HG02759 (cell line): ENCODE data around the gene SIVA1.
A peak's percentile ranks its signal among the peaks of the same experiment; 100 is the strongest.
"Not testable (repeated sequence)": the region's sequence is repeated elsewhere in the genome, so short reads cannot be mapped to it uniquely, and the experiment has no call there.

Source experiments
- ATAC-seq: cut with Tn5 transposase; IDR thresholded peaks from one replicate; pipeline ENCODE4 v1.9.1; 2021; ENCODE audit warnings: mild to moderate bottlenecking, moderate library complexity; ENCODE audit not compliant: unreplicated experiment

The SIVA1 gene

DNA sequence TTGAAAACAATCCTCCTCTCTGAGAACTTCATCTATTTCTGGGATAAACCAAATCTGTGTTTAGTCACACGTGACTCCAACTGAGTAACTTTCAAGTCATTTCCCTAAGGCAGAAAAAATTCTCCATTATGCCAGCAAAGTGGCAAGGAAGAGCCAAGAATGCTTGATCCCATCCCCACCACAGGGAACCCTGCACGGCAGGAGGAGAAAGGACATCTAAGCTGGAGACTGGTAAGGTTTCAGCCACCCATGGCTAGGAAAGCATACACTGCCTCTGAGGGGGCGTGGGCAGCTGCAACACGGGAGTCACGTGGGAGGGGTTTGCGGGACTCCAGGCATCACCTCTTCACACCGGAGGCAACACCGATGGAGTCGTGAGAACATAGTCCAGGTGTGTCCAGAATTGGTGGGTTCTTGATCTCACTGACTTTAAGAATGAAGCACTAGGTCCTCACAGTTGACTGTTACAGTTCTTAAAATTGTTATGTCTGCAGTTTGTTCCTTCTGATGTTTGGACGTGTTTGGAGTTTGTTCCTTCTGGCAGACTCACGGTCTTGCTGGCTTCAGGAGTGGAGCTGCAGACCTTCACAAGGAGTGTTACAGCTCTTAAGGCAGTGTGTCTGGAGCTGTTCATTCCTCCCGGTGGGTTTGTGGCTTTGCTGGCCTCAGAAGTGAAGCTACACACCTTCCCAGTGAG is 2.7 kb upstream of the SIVA1 start:
- ATAC-seq: no peak

- ATAC-seq: not testable (repeated sequence)
Observed at GRCh38 chr14:104750753-104751057, 2.2 kb upstream of the SIVA1 start.

DNA sequence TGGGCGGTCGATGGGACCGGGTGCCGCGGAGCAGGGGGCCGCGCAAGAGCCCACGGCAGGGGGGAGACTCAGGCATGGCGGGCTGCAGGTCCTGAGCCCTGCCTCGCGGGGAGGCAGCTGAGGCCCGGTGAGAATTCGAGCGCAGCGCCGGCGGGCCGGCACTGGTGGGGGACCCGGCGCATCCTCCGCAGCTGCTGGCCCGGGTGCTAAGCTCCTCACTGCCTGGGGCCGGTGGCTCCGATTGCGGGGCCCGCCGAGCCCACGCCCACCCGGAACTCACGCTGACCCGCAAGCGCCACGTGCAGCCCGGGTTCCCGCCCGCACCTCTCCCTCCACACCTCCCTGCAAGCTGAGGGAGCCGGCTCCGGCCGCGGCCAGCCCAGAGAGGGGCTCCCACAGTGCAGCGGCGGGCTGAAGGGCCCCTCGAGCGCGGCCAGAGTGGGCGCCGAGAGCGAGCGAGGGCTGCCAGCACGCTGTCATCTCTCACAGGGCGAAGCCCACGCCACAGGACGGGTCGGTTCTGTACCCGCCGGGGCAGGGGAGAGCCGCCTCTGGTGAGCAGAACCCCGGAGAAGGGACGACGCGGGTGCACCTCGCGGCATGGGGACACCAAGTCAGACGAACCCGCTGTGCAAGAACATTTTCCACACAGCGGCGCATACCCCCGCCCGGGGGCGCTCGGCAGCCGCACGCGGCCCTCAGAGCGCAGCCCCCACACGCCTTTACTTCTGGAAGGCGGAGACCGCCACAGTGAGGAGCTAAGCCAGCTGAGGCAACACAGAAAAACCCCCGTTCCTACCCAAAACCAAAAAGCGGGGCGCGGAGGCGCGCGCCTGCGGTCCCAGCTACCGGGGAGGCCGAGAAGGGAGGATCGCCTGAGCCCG is 1.2 kb upstream of the SIVA1 start:
- no peak for ATAC-seq

GRCh38 chr14:104752423-104752734 is 568 bp upstream of the SIVA1 start:
- no peak for ATAC-seq

- ATAC-seq: no peak
Observed at GRCh38 chr14:104753528-104754212, 723 bp downstream of the SIVA1 start.

- no peak for ATAC-seq
Observed at GRCh38 chr14:104754213-104754851, 1.4 kb downstream of the SIVA1 start.

DNA sequence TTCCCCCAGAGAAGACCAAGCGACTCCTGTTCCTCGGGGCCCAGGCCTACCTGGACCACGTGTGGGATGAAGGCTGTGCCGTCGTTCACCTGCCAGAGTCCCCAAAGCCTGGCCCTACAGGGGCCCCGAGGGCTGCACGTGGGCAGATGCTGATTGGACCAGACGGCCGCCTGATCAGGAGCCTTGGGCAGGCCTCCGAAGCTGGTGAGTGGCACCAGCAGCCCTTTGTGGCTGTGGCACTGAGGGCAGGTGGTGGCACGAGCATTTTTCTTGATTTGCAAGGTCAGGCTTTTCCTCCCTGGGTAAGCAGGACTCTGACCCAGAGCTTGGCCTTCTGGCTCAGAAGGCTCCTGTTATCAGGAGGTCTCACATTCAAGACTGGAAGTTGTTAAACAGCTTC is 2.7 kb downstream of the SIVA1 start:
- no peak for ATAC-seq

DNA sequence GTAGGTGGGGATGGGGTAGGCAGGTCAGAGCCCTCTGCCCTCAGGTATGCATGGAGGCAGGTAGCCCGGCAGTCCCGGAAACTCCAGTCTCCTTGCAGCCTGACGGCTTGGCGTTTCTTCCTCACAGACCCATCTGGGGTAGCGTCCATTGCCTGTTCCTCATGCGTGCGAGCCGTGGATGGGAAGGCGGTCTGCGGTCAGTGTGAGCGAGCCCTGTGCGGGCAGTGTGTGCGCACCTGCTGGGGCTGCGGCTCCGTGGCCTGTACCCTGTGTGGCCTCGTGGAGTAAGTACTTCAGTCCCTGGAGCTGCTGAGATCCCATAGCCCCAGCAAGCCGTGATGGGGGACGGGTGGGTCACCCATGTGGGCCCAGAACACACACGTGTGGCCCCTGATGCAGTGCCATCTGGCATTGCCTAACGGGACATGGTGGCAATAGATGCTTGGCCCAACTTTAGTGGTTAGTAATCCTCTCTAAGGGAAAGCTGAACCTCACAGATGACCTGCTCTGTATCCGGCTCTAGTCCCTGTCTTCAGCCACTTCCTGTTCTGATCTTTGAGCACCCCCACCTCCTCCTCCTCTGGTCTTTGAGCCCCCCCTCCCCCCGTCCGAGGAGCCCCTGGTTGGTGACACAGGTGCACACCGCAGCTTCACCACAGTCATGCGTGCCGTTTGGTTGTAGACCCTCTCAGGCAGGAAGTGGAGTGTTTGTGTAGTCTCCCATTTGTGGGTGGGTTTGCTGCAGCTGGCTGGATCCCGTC is 3.7 kb downstream of the SIVA1 start:
- ATAC-seq: no peak

GRCh38 chr14:104757238-104757585 is 4.3 kb downstream of the SIVA1 start:
- ATAC-seq: no peak

- no peak for ATAC-seq
Observed at GRCh38 chr14:104757681-104758392, 4.9 kb downstream of the SIVA1 start.

GRCh38 chr14:104758981-104759969 is 6.3 kb downstream of the SIVA1 start:
- ATAC-seq: no peak

DNA sequence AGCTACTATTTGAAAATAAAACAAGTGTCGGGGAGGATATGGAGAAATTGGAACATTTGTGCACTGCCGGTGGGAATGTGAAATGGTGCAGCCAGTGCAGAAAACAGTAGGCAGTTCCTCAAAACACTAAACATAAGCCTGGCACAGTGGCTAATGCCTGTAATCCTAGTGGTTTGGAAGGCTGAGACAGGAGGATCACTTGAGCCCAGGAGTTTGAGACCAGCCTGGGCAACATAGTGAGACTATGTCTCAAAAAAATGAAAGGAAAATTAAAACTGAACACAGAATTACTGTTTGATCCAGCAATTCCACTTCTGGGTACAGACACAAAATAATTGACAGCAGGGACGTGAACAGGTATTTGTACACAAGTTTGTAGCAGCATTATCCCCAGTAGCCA is 12.6 kb downstream of the SIVA1 start:
- no peak for ATAC-seq

DNA sequence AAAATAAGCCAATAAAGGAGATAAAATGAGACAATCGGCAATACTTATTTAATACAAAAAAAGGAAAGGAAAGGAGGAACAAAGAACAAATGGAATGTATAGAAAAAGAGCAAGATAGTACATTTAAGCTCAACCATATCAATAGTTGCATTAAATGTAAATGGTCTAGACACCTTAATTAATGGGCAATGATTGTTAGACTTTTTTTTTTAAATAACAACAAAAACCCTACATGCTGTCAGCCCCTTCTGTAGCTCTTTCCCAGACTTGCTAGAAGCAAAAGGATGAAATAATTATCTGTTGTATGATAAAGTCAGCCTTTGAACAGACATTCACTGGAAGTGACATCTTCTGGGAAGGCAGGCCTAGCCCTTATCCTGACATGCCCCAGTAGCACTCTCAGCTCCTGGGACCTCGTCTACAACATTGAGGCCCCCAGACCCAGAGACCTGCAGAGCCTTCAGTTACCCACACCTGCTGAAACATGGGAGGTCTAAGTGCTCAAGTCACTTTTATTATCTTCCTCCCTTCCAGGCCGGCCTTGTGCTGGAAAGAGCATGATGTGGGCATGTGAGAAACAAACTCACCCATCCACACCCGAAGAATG is 13.4 kb downstream of the SIVA1 start:
- no peak for ATAC-seq

DNA sequence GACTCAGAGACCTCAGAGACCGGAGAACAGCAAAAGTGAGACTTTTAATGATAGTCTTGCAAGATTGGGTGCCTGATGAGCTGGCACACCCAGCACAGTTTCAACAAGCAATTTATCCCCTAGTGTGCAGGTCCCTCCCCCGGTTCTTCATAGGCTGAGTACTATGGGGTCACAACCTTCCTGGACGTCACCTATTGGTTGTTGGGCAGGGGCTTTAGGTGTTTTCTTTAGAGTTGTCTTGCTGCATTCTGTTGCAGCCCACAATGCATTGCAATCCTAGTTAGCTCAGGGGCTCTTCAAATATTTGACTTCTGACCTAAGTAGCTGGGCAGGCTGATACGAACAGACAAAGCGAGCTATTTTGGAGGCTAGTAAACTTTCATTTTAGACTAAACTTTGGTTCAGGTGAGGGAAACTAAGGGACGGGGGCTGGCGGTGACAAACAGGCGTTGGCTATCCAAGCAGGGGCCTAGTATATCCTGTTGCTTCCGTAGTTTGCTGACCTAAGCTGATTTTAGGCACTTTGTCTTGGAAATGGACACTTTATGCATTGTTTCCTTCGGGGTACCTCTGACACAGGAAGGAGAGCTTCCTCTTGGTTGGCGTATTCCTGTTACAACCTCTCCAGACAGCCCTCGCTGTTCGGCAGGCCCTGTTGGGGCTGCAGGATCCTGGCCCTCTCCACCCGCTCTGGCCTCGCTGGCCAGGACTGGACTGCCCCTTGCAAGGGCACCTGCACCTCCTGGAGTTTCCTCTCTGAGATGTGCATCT is 14.1 kb downstream of the SIVA1 start:
- ATAC-seq: no peak

DNA sequence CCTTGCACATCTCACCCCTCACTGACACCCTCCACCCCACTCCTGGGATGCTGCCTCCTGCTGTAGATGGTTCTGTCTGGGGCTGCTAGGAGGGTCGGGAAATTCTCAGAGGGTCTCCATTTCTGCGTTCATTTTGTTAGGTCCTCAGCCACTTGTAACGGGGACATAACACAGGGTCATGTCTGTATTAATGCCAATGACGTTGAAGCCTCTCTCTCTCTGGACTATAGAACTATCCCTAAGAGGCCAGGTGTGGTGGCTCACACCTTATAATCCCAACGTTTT is 14.6 kb downstream of the SIVA1 start:
- ATAC-seq: no peak

DNA sequence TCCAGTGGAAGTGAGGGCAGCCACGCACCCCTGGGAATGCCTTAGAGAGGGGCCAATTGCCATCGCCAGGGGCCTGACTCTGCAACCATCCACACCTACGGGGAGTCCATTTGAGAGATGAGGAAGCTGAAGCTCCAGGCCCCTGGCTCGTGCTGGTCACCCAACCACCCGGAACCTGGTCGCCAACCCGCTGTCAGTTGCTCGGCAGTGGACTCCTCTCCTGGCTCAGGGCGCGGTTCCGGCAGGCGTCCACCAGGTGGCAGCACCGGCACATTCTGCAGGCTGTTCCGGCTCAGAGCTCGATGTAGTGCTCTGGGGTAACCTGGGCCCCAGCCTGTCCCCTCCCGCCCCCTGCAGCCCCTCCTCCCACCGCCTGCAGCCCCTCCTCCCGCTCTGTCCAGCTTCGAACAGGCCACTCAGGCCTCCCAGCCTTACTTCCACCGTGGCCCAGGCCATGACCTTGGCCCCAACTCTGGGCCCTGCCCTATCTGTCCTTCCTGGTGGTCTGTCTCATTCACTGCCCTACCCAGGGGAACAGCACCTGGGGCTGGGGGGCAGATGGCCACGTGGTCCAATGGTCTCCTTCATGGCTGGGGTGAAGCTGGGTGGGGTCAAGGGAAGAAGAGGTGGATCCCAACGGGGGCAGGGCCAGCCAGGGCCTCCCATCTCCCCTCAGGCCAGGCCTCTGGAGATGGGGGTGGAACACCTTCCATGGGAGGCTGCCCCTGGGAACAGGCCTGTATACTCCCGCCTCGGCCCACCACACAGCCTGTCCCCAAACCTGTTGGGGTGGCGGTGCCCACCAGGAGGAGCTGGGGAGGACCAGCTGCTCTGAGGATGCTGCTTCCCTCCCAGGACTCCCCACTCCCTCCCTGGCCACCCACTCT is 15.7 kb downstream of the SIVA1 start:
- peak; percentile 75 for ATAC-seq
